ENCODE data around the gene AP1G1.
"Not testable (repeated sequence)": the region's sequence is repeated elsewhere in the genome, so short reads cannot be mapped to it uniquely, and the experiment has no call there.

AP1G1 gene

GRCh38 chr16:71807905-71808592, 585 bp downstream of the AP1G1 start:
- peak; percentile 50 for DNase-seq

GRCh38 chr16:71803305-71803690, 5.3 kb downstream of the AP1G1 start:
- DNase-seq = no peak

- no peak for DNase-seq
Observed at GRCh38 chr16:71796501-71797097, 12.0 kb downstream of the AP1G1 start.

- DNase-seq = no peak
Observed at GRCh38 chr16:71794943-71795342, 13.7 kb downstream of the AP1G1 start.

GRCh38 chr16:71794018-71794417, 14.6 kb downstream of the AP1G1 start:
- DNase-seq = no peak

- no peak for DNase-seq
Observed at GRCh38 chr16:71792176-71792575, 16.5 kb downstream of the AP1G1 start.

- not testable (repeated sequence) for DNase-seq
Observed at GRCh38 chr16:71790329-71790728, 18.3 kb downstream of the AP1G1 start.

GRCh38 chr16:71789136-71789535, 19.5 kb downstream of the AP1G1 start:
- DNase-seq = no peak

- no peak for DNase-seq
Observed at GRCh38 chr16:71788578-71788977, 20.1 kb downstream of the AP1G1 start.

- DNase-seq = not testable (repeated sequence)
Observed at GRCh38 chr16:71785143-71785542, 23.5 kb downstream of the AP1G1 start.

- no peak for DNase-seq
Observed at GRCh38 chr16:71784093-71784492, 24.5 kb downstream of the AP1G1 start.

GRCh38 chr16:71781741-71782140, 26.9 kb downstream of the AP1G1 start:
- DNase-seq = no peak

- DNase-seq = no peak
Observed at GRCh38 chr16:71780521-71781089, 28.0 kb downstream of the AP1G1 start.

- DNase-seq = no peak
Observed at GRCh38 chr16:71778780-71779179, 29.9 kb downstream of the AP1G1 start.

GRCh38 chr16:71777329-71777728, 31.3 kb downstream of the AP1G1 start:
- no peak for DNase-seq

- no peak for DNase-seq
Observed at GRCh38 chr16:71775949-71776348, 32.7 kb downstream of the AP1G1 start.

- DNase-seq = no peak
Observed at GRCh38 chr16:71771571-71771970, 37.1 kb downstream of the AP1G1 start.

GRCh38 chr16:71769222-71769621, 39.4 kb downstream of the AP1G1 start:
- no peak for DNase-seq

- DNase-seq = no peak
Observed at GRCh38 chr16:71767060-71767900, 41.4 kb downstream of the AP1G1 start.

- DNase-seq = no peak
Observed at GRCh38 chr16:71762186-71762585, 46.4 kb downstream of the AP1G1 start.

GRCh38 chr16:71761097-71761496, 47.5 kb downstream of the AP1G1 start:
- no peak for DNase-seq

- no peak for DNase-seq
Observed at GRCh38 chr16:71758293-71758760, 50.3 kb downstream of the AP1G1 start.

GRCh38 chr16:71754652-71755051, 54.0 kb downstream of the AP1G1 start:
- no peak for DNase-seq

Measured in RPMI8226 (cell line).